Esophagus squamous epithelium (tissue), 4 donors: Measurements from ENCODE around the gene CCDC88C.

Experiments
- POLR2A ChIP-seq, 4 donors: fragments of 450-650 bp; IDR thresholded peaks; one replicate each; pipeline ENCODE4 v1.6.1; 2017; ENCODE audit warnings: antibody characterized with exemption in 4 of 4, mild to moderate bottlenecking in 4 of 4, moderate library complexity in 3 of 4
- TF ChIP-seq, protein P1 (sequence below), 6 experiments: fragments of 450-650 bp in 4 of 6; fragments of 200-600 bp in 2 of 6; sonication (generic) in 2 of 6; IDR thresholded peaks; one replicate each; pipeline ENCODE4 v1.5.1; 2016 to 2019; ENCODE audit warnings: antibody characterized with exemption in 6 of 6, mild to moderate bottlenecking in 4 of 6, moderate library complexity in 4 of 6

- TF ChIP-seq, protein P1, sequence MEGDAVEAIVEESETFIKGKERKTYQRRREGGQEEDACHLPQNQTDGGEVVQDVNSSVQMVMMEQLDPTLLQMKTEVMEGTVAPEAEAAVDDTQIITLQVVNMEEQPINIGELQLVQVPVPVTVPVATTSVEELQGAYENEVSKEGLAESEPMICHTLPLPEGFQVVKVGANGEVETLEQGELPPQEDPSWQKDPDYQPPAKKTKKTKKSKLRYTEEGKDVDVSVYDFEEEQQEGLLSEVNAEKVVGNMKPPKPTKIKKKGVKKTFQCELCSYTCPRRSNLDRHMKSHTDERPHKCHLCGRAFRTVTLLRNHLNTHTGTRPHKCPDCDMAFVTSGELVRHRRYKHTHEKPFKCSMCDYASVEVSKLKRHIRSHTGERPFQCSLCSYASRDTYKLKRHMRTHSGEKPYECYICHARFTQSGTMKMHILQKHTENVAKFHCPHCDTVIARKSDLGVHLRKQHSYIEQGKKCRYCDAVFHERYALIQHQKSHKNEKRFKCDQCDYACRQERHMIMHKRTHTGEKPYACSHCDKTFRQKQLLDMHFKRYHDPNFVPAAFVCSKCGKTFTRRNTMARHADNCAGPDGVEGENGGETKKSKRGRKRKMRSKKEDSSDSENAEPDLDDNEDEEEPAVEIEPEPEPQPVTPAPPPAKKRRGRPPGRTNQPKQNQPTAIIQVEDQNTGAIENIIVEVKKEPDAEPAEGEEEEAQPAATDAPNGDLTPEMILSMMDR (IDR thresholded peaks at IDR 0.05), result no peak
- no peak for TF ChIP-seq POLR2A (IDR thresholded peaks at IDR 0.05)
Observed at GRCh38 chr14:91337699-91338335, 79.8 kb downstream of the CCDC88C start.
